AG09319 (cell line): Measurements from ENCODE around the gene NFXL1.

Source experiments
- DNase-seq: peaks from one replicate; pipeline ENCODE4 v3.0.0-alpha.2; 2010; ENCODE audit warnings: low read depth; ENCODE audit errors: extremely low read depth
- CTCF ChIP-seq: IDR thresholded peaks from 2 replicates; pipeline ENCODE4 v1.5.1; 2011; ENCODE audit warnings: low read depth, mild to moderate bottlenecking, inconsistent platforms, low read length, moderate library complexity

The NFXL1 gene

GRCh38 chr4:47882228-47882627 lies 32.2 kb downstream of the NFXL1 start:
- TF ChIP-seq CTCF = no peak
- DNase-seq = no peak

GRCh38 chr4:47879458-47879857 lies 34.9 kb downstream of the NFXL1 start:
- no peak for DNase-seq
- TF ChIP-seq CTCF = no peak

- no peak for TF ChIP-seq CTCF
- DNase-seq = no peak
Measured at GRCh38 chr4:47876784-47877546, 37.4 kb downstream of the NFXL1 start.

- no peak for TF ChIP-seq CTCF
- no peak for DNase-seq
Measured at GRCh38 chr4:47876310-47876709, 38.1 kb downstream of the NFXL1 start.

GRCh38 chr4:47873877-47874541 lies 40.4 kb downstream of the NFXL1 start:
- no peak for TF ChIP-seq CTCF
- DNase-seq = no peak

- no peak for TF ChIP-seq CTCF
- DNase-seq = no peak
Measured at GRCh38 chr4:47863486-47863885, 50.9 kb downstream of the NFXL1 start.

- DNase-seq = no peak
- no peak for TF ChIP-seq CTCF
Measured at GRCh38 chr4:47862297-47862696, 52.1 kb downstream of the NFXL1 start.
